Kidney epithelial cell (primary cell): ENCODE data around the gene DDX19B. TPM values are rescaled to one million over a fixed set of nuclear protein-coding genes. Genes with fewer than 3 reads are reported as not detected.
"Not testable (repeated sequence)": the region's sequence is repeated elsewhere in the genome, so short reads cannot be mapped to it uniquely, and the experiment has no call there.

Source experiments
- DNase-seq: peaks from one replicate; pipeline ENCODE4 v3.0.0-alpha.2; 2010; ENCODE audit warnings: low read depth
- H3K27me3 ChIP-seq: 2 replicates; pipeline ENCODE4 v1.6.0; 2011; ENCODE audit warnings: low read length; ENCODE audit not compliant: control insufficient read depth, insufficient read depth
- H3K36me3 ChIP-seq: 2 replicates; pipeline ENCODE4 v1.5.1; 2011; ENCODE audit warnings: low read length; ENCODE audit not compliant: control insufficient read depth, insufficient read depth
- H3K4me3 ChIP-seq: 2 replicates; pipeline ENCODE4 v1.5.1; 2011; ENCODE audit warnings: low read depth, mild to moderate bottlenecking, control low read depth, low read length
- total RNA-seq: library from RNA; depleted of rRNA; stranded (reverse); fragments of >200 nt; gene quantifications from 2 replicates; pipeline ENCODE4 v1.2.3, GENCODE V29; 2015
- TF ChIP-seq, protein P1 (sequence below): IDR thresholded peaks from 2 replicates; pipeline ENCODE4 v1.5.1; 2011; ENCODE audit warnings: mild to moderate bottlenecking, moderate library complexity, low read length, control low read depth, inconsistent platforms; ENCODE audit not compliant: insufficient read depth, poor library complexity, severe bottlenecking

DDX19B gene
- total RNA-seq, 1 donor from 2014 or later = 49.0 TPM

DNA sequence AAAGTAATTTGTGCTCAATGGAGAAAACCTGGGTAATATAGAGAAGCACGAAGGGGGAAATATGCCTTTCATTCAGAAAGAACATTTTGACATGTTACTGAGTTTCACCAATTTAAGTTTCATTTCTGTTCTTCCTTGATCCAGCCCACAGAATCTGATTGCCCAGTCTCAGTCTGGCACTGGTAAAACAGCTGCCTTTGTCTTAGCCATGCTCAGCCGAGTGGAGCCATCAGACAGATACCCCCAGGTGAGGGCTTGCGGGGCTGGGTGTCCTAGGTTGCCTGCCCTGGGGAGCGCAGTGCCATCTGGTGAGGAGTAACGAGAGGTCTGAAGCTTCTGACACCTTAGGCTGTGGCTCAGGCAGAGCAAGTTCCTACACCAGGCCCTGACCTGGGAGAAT is 65.4 kb downstream of the DDX19B start:
- Histone ChIP-seq H3K27me3 (no peaks in the 10 kb centered on the region), H3K4me3 (no peak overlapping the region), H3K36me3 (peaks cover 2% of the 10 kb centered on the region)
- TF ChIP-seq, protein P1, sequence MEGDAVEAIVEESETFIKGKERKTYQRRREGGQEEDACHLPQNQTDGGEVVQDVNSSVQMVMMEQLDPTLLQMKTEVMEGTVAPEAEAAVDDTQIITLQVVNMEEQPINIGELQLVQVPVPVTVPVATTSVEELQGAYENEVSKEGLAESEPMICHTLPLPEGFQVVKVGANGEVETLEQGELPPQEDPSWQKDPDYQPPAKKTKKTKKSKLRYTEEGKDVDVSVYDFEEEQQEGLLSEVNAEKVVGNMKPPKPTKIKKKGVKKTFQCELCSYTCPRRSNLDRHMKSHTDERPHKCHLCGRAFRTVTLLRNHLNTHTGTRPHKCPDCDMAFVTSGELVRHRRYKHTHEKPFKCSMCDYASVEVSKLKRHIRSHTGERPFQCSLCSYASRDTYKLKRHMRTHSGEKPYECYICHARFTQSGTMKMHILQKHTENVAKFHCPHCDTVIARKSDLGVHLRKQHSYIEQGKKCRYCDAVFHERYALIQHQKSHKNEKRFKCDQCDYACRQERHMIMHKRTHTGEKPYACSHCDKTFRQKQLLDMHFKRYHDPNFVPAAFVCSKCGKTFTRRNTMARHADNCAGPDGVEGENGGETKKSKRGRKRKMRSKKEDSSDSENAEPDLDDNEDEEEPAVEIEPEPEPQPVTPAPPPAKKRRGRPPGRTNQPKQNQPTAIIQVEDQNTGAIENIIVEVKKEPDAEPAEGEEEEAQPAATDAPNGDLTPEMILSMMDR = no peak
- no peak for DNase-seq

DNA sequence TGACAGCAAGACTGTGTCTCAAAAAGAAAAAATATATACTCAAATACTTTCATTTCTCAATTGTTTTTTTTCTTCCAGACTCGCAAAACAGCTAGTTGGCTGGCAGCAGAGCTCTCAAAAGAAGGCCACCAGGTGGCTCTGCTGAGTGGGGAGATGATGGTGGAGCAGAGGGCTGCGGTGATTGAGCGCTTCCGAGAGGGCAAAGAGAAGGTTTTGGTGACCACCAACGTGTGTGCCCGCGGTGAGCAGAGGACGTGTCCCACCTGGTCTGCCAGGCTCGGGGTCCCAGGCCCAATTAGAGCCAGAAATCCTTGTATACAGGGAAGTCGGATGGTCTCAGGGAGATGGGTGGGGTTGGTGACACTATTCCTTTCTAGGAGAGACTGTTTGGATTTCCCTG is 71.2 kb downstream of the DDX19B start:
- H3K27me3 ChIP-seq, DNase-seq, H3K36me3 ChIP-seq, H3K4me3 ChIP-seq: not testable (repeated sequence)
- TF ChIP-seq, protein P1 = peak; percentile 73

DNA sequence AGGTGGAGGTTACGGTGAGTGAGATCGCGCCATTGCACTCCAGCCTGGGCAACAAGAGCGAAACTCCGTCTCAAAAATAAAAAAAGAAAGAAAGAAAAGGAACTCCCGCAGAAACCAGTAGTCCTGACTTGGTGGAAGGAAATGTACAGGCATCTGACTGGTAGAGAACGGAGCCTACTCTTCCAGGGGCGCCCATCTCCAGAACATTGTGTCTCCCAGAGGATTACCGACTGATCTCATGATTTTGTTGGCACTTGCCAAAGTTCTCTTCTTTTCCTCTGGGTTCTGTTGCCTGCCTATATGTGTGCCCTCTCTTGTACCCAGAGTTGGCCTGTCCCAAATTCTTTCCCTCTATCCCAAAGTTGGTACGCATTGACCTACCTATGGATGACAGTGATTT is 71.9 kb downstream of the DDX19B start:
- DNase-seq = no peak
- no peak overlapping the region for H3K4me3 ChIP-seq
- H3K36me3 ChIP-seq = peaks cover 4% of the 10 kb centered on the region
- TF ChIP-seq, protein P1 = no peak
- no peaks in the 10 kb centered on the region for H3K27me3 ChIP-seq

DNA sequence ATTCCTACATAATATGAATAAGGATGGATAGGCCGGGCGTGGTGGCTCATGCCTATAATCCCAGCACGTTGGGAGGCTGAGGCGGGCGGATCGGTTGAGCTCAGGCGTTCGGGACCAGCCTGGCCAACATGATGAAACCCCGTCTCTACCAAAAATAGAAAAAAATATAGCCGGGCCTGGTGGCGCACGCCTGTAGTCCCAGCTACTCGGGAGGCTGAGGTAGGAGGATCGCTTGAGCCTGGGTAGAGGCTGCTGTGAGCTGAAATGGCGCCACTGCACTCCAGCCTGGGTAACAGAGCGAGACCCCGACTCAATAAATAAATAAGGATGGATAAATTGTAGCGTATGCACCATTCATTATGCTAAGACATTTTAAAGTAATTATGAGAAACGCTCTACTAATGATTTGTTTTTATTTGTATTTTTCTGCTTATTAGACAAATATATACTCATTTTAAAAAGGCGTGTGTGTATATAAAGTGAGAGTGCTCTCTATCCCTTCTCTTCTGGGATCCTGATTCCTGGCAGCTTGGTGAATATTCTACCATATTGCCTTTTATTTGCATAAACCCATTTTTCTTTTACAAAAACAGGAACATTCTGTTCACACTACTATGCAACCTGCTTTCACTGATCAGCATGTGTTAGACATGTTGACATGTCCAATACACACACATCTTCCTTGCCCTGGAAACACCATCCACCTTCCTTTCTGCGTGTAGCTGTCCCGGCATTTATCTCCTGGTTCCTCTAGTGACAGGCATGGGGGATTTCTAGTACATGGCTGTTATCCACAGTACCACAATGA is 74.1 kb downstream of the DDX19B start:
- H3K36me3 ChIP-seq = peaks cover 2% of the 10 kb centered on the region
- DNase-seq = no peak
- H3K4me3 ChIP-seq = no peak overlapping the region
- no peaks in the 10 kb centered on the region for H3K27me3 ChIP-seq
- TF ChIP-seq, protein P1 = no peak

DNA sequence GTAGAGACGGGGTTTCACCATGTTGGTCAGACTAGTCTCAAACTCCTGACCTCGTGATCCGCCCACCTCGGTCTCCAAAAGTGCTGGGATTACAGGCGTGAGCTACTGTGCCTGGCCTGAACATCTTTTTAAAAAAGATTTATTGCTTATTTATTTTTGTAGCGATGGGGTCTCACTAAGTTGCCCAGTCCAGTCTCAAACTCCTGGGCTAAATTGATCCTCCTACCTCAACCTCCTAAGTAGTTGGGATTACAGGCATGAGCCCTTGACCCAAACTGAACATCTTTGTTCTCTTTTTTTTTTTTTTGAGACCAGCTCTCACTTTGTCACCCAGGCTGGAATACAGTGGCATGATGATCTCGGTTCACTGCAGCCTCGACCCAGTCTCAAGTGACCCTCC is 75.2 kb downstream of the DDX19B start:
- Histone ChIP-seq H3K4me3 (no peak overlapping the region), H3K36me3 (peaks cover 2% of the 10 kb centered on the region), H3K27me3 (no peaks in the 10 kb centered on the region)
- TF ChIP-seq, protein P1 = no peak
- no peak for DNase-seq
